Stimulated activated CD8-positive, alpha-beta memory T cell treated with anti-CD3 and anti-CD28 coated beads, Interleukin-15, amount 100 ng/mL, for 48 hours (primary cell): ENCODE results near the gene UNC45A.

ENCODE experiments used
- DNase-seq, 2 donors: peaks; one replicate each; pipeline ENCODE4 v3.0.0-alpha.2; 2020; ENCODE audit warnings: low read depth in 2 of 2

The UNC45A gene

GRCh38 chr15:90966262-90966661, 31.2 kb downstream of the UNC45A start:
- no peak for DNase-seq

GRCh38 chr15:90967206-90967605, 32.1 kb downstream of the UNC45A start:
- no peak for DNase-seq

DNA sequence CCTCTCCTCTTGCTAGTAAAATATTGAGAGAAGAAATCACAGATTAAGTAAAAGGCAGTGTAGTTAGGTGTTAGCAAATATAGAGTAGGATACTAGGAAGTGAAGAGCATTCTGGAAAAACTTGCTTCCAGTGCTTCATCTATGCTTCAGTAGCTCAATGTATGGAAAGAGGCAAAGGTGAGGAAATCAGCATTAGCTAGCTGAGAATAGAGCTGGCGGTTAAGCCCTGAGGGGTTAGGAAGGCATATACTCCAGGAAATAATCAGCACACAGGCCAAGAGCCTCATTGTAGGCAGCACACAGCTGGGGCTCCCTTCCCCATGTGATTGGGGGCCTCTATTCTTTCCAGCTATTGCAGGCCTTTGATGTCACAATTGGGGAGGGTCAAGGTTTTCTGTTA, 33.3 kb downstream of the UNC45A start:
- no peak for DNase-seq

DNA sequence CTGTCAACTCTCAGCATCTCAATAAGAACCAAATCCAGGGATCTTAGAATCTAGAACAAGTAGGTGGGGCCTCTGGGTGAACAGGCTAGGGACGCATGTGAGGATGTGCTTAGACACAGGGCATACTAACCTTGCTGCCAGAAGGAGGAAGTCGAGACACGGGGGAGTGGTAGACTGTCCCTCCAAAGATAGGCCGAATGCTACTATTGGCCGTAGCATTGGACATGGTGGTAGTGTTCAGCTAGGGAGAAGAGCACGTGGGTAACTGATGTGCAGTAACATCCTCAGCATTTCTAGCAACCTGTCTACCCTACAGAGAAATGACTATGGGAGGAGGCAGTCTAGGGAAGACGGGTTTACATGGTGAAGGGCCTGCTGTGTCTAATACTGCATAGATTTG, 35.2 kb downstream of the UNC45A start:
- no peak for DNase-seq

- no peak for DNase-seq
Observed at GRCh38 chr15:90972133-90972532, 37.0 kb downstream of the UNC45A start.

DNA sequence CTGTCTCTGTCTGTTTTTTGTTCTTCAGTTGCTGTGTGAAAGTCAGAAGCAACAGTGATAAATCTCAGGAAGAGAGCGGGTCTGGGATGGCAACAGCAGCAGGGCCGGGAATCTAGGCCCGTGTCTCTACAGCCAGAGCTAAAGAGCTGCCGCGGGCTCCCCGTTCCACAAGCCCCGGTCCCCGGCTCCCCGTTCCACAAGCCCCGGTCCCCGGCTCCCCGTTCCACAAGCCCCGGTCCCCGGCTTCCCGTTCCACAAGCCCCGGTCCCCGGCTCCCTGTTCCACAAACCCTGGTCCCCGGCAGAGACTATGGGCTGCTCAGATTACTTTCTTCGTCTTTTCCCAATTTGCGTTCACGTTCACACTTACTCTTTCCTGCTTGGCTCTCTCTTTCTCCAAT, 39.1 kb downstream of the UNC45A start:
- no peak for DNase-seq

DNA sequence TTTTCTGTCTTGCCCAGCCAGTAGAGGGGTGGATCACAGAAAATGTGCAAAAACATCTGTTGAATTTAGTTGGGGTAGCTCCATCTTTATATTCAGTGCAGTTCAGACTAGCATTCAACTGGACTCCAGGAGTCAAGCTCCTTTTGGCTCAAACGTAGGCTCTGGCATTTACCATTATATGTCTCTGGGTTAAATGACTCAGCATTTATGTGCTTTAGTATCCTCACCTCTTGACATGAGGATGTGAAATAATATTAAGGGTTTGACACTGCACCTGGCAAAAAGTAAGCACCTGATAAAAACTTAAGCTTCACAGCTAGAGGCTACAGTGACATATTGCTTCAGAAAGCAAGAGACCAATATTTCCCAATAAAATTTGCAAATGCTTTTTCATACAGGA, 44.5 kb downstream of the UNC45A start:
- no peak for DNase-seq

DNA sequence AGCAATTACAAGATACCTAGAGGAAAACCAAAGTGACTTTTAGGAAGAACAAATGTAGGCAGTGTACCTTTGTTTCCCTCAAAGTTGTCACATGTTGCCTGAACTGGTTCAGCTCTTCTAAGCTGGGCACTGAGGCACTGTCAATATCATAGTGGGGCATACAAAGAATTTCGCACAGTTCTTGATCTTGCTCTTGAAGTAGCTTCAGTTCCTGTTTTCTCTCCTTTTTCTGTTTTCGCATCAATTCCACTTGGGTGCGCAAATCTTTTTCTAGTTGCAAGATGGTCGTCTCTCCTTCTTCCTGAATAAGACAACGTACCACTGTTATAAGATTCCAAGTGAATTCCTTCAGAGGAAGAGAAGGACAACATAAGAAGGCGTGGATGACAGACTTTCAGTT, 46.6 kb downstream of the UNC45A start:
- DNase-seq, result no peak

DNA sequence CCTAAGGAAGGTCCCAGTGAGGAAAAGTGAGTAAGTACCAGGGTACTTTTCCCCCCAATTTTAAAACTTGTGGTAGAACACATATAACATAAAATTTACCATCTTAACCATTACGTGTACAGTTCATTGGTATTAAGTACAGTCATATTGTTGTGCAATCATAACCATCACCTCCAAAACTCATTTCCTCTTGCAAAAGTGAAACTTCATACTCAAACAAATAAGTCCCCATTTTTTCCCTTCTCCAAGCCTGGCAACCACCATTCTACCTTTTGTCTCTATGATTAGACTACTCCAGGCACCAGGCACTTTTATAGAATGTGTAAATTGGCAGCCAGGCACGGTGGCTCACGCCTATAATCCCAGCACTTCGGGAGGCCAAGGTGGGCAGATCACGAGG, 47.0 kb downstream of the UNC45A start:
- DNase-seq, result no peak

DNA sequence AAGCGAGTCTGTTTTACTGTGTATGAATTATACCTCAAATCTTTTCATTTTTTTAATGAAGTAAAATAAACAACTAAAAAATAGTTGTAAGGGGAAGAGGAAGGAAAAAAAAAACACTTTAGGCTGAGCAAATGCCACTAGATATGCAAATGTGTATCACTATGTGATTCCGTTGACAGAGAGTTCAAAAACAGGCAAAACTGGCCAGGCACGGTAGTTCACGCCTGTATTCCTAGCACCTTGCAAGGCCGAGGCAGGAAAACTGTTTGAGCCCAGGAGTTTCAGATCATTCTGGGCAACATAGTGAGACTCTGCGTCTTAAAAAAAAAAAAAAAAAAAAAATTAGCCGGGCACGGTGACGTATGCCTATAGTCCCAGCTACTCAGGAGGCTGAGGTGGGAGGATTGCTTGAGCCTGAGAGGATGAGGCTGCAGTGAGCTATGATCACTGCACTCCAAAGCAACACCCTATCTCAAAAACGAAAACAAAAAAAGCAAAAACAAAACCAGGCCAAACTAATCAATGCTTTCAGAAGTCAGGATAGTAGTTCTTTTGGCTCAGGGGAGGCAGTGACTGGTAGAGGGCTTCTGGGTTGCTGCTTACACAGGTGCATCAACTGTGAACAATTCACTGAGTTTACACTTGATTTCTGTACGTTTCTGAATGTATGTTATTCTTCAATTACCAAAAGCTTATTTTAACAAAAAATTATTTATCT, 51.9 kb downstream of the UNC45A start:
- DNase-seq, result no peak

GRCh38 chr15:90987561-90988141, 52.6 kb downstream of the UNC45A start:
- no peak for DNase-seq

GRCh38 chr15:90988296-90988695, 53.2 kb downstream of the UNC45A start:
- no peak for DNase-seq

GRCh38 chr15:90989040-90989768, 54.1 kb downstream of the UNC45A start:
- DNase-seq, result no peak

GRCh38 chr15:90990446-90990845, 55.4 kb downstream of the UNC45A start:
- no peak for DNase-seq

GRCh38 chr15:90991587-90992285, 56.7 kb downstream of the UNC45A start:
- no peak for DNase-seq

DNA sequence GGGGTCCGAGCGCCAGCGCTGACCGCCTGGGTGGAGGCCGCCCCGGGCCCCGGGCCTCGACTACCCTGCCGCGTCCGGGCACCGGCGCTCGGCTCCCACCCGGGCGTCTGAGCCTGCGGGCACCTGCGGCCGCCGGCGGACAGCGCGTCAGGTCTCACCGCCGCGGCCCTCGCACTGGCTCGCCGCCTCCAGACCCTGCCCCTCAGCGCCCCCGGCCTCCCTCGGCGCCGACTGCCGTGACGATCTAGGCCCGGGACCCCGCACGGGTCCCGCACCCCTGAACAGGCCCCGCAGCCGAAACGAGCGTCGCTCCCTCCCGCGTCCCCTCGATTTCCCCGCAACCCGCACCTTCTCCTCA, 59.0 kb downstream of the UNC45A start:
- DNase-seq, result no peak

DNA sequence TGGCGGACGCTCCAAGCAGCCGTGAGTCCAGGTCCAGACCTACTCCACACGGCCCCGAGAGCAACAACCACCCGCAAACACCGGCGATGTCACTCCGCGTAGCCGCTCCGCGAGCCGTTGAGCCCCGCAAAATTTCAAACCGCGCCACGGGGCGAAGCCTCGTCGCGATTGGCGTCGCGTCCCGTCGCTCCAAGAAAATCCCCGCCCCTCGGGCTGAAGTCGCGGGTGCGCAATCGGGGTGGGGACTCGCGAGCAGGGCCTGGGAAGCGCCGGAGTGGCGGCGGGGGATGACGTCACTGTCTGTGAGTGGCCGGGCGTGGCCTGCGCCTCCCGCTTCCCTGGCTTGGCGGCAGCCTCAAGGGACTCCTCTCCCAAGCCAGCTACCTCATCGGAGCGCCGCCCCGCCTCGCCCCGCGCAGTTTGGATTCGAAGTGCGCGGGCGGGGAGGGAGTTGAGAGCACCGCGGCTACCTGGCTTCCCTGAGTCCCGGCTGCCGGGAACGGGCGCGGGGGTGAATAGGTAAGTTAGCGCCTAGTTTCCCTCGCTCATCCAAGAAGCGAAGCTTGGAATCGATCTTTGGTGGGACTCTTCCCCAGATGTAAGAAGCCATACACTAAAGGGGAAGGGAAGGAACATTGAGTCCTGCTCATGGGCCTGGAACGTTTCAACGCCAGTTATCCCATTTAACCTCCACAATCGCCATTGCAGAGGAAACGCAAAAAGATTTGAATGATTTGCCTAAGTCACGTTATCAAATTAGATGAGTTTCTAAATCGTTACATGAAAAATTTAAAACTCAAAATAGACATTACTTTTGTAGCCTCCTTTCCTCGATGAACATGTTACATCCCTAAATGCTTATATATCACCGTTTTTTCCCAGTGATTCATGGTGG, 59.6 kb downstream of the UNC45A start, which contains the start of gene PRC1:
Gene PRC1 (minus strand): TSS at position 119 of the 895 bp plus-strand sequence. CDS start 118 bp downstream, at position 1.
- DNase-seq, result peak; percentile 98

DNA sequence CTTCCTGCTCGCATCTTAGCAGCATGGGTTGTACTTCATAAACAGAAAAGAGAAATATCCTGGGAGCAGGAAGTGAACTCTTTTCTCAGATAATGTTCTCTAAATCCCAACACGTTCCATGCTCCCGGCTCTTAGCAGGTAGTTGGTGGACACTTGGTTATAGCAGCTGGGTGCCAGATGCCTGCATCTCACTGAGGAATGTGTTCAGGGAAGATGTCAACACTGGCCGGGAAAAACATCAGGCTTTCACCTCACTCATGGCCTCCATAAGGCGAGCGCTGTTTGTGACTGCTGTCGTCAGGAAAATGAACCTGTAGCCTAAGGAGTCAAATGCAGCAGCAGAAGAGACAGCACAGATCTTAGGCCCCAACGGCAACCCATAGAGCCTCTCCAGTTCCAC, 63.7 kb downstream of the UNC45A start:
- DNase-seq, result no peak

DNA sequence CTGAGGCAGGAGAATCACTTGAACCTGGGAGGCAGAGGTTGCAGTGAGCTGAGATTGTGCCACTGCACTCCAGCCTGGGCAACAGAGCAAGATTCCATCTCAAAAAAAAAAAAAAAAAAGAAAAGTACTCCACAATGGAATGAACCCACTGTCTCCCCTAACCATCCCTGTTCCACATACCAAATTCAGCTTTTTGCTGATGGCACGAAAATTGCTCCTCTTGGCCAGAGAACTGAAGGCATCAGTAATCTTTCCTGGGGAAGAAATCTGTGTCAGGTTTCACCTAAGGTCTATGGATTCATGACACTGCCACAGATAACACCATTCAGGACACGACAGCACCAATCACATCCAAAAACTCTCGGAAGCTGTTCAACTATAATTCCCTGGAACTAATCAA, 66.1 kb downstream of the UNC45A start:
- DNase-seq, result no peak
